ENCODE data around the gene TOPAZ1.

DNA sequence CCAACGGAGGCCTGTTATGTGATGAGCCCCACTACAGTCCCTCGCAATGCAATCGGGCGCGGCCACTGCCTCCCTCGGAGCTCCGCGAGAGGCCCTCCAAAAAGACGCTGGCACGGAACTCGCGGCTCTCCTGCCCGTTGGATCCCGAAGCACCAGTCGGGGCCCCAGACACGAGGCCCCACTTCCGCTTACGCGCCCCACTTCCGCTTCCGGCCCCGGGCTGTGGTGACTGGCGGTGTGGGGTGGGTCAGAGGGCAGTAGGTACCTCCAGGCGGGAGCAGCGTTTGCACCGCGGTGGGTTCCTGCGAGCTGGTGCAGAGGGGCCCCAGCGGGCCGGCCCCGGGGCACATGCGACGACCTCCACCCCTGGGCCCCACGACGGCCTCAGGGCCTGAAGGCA lies at the start of gene TOPAZ1:
- no peak for TF ChIP-seq CTCF (IDR thresholded peaks at IDR 0.05)
- no peak for TF ChIP-seq POLR2A (IDR thresholded peaks at IDR 0.05)

Measured in suprapubic skin (tissue), 3 donors.